Subcutaneous abdominal adipose tissue (tissue), 5 donors: ENCODE measurements around the gene TMEM63A.

Experiments used
- H3K27ac ChIP-seq: one replicate; pipeline ENCODE4 v1.7.0; 2013; ENCODE audit warnings: low read depth, mild to moderate bottlenecking, inconsistent platforms, low read length, moderate library complexity
- H3K27me3 ChIP-seq, 5 donors: one replicate each; pipeline ENCODE4 v1.7.0; 2013; ENCODE audit warnings: low read length in 5 of 5, inconsistent platforms in 1 of 5; ENCODE audit not compliant: control insufficient read depth in 5 of 5, insufficient read depth in 4 of 5
- H3K36me3 ChIP-seq, 5 donors: one replicate each; pipeline ENCODE4 v1.7.0; 2013; ENCODE audit warnings: low read length in 5 of 5; ENCODE audit not compliant: control insufficient read depth in 5 of 5, insufficient read depth in 5 of 5
- H3K4me1 ChIP-seq, 5 donors: one replicate each; pipeline ENCODE4 v1.7.0; 2013; ENCODE audit warnings: low read length in 5 of 5, mild to moderate bottlenecking in 3 of 5, moderate library complexity in 1 of 5; ENCODE audit not compliant: control insufficient read depth in 5 of 5, insufficient read depth in 5 of 5
- H3K4me3 ChIP-seq, 5 donors: one replicate each; pipeline ENCODE4 v1.7.0; 2013; ENCODE audit warnings: low read length in 5 of 5, low read depth in 1 of 5
- H3K9ac ChIP-seq, 5 donors: one replicate each; pipeline ENCODE4 v1.7.0; 2013; ENCODE audit warnings: low read length in 5 of 5, mild to moderate bottlenecking in 4 of 5, moderate library complexity in 3 of 5
- H3K9me3 ChIP-seq, 5 donors: one replicate each; pipeline ENCODE4 v1.7.0; 2013; ENCODE audit warnings: low read length in 5 of 5; ENCODE audit not compliant: control insufficient read depth in 5 of 5
- donor health status: healthy.
- donor health status: healthy.
- donor health status: healthy.
- donor health status: healthy.
- donor health status: healthy.

TMEM63A gene

GRCh38 chr1:225825078-225825477 lies 57.1 kb downstream of the TMEM63A start:
- Histone ChIP-seq H3K9me3 (no peaks in the 10 kb centered on the region), H3K36me3 (peaks cover 3 to 39% (median 27%) of the 10 kb centered on the region in 5 donors), H3K4me3 (peak overlapping the region in 1 of 5 donors; percentile 22), H3K4me1 (peaks cover 13 to 66% (median 63%) of the 10 kb centered on the region in 5 donors), H3K27me3 (no peaks in the 10 kb centered on the region), H3K9ac (peak overlapping the region in 3 of 5 donors; percentile 4 to 44 (median 5)), H3K27ac (peak overlapping the region; percentile 84)

GRCh38 chr1:225824533-225824941 lies 57.6 kb downstream of the TMEM63A start:
- H3K4me1 ChIP-seq: peaks cover 13 to 71% (median 65%) of the 10 kb centered on the region in 5 donors
- no peaks in the 10 kb centered on the region for H3K9me3 ChIP-seq
- H3K27ac ChIP-seq: peak overlapping the region; percentile 84
- no peaks in the 10 kb centered on the region for H3K27me3 ChIP-seq
- H3K36me3 ChIP-seq: peaks cover 3 to 33% (median 24%) of the 10 kb centered on the region in 5 donors
- no peak overlapping the region for H3K4me3 ChIP-seq
- peak overlapping the region in 1 of 5 donors; percentile 2 for H3K9ac ChIP-seq

GRCh38 chr1:225823811-225824261 lies 58.3 kb downstream of the TMEM63A start:
- Histone ChIP-seq H3K36me3 (peaks cover 3 to 26% (median 17%) of the 10 kb centered on the region in 5 donors), H3K27ac (peak overlapping the region; percentile 84), H3K9me3 (no peaks in the 10 kb centered on the region), H3K9ac (peak overlapping the region in 1 of 5 donors; percentile 19), H3K4me3 (no peak overlapping the region), H3K27me3 (no peaks in the 10 kb centered on the region), H3K4me1 (peaks cover 11 to 75% (median 64%) of the 10 kb centered on the region in 5 donors)

GRCh38 chr1:225822655-225823403 lies 59.4 kb downstream of the TMEM63A start:
- Histone ChIP-seq H3K9me3 (no peaks in the 10 kb centered on the region), H3K36me3 (peaks cover 3 to 23% (median 13%) of the 10 kb centered on the region in 5 donors), H3K4me1 (peaks cover 11 to 85% (median 73%) of the 10 kb centered on the region in 5 donors), H3K27me3 (no peaks in the 10 kb centered on the region), H3K27ac (peak overlapping the region; percentile 84), H3K9ac (peak overlapping the region in 1 of 5 donors; percentile 28), H3K4me3 (no peak overlapping the region)

GRCh38 chr1:225820522-225821120 lies 61.6 kb downstream of the TMEM63A start:
- peaks cover 26 to 87% (median 74%) of the 10 kb centered on the region in 5 donors for H3K4me1 ChIP-seq
- no peak overlapping the region for H3K4me3 ChIP-seq
- peak overlapping the region; percentile 91 for H3K27ac ChIP-seq
- no peak overlapping the region for H3K9ac ChIP-seq
- H3K9me3 ChIP-seq: no peaks in the 10 kb centered on the region
- peaks cover 0 to 3% (median 0%) of the 10 kb centered on the region in 5 donors for H3K27me3 ChIP-seq
- H3K36me3 ChIP-seq: peaks cover 2 to 19% (median 13%) of the 10 kb centered on the region in 5 donors

- Histone ChIP-seq H3K36me3 (peaks cover 2 to 19% (median 13%) of the 10 kb centered on the region in 5 donors), H3K27ac (peak overlapping the region; percentile 91), H3K9me3 (no peaks in the 10 kb centered on the region), H3K4me1 (peaks cover 23 to 87% (median 74%) of the 10 kb centered on the region in 5 donors), H3K4me3 (no peak overlapping the region), H3K9ac (peak overlapping the region in 3 of 5 donors; percentile 55 to 58 (median 57)), H3K27me3 (peaks cover 0 to 3% (median 0%) of the 10 kb centered on the region in 5 donors)
Observed at GRCh38 chr1:225819346-225820192, 62.6 kb downstream of the TMEM63A start.

GRCh38 chr1:225818229-225818628 lies 64.0 kb downstream of the TMEM63A start:
- peaks cover 2 to 14% (median 6%) of the 10 kb centered on the region in 5 donors for H3K36me3 ChIP-seq
- H3K9me3 ChIP-seq: no peaks in the 10 kb centered on the region
- H3K27ac ChIP-seq: peak overlapping the region; percentile 91
- peak overlapping the region; percentile 46 to 71 (median 61) for H3K9ac ChIP-seq
- peaks cover 0 to 3% (median 0%) of the 10 kb centered on the region in 5 donors for H3K27me3 ChIP-seq
- peaks cover 33 to 87% (median 74%) of the 10 kb centered on the region in 5 donors for H3K4me1 ChIP-seq
- H3K4me3 ChIP-seq: peak overlapping the region in 1 of 5 donors; percentile 37

GRCh38 chr1:225817611-225818061 lies 64.5 kb downstream of the TMEM63A start:
- Histone ChIP-seq H3K36me3 (peaks cover 2 to 10% (median 3%) of the 10 kb centered on the region in 5 donors), H3K4me1 (peaks cover 38 to 88% (median 77%) of the 10 kb centered on the region in 5 donors), H3K9me3 (no peaks in the 10 kb centered on the region), H3K4me3 (peak overlapping the region; percentile 1 to 39 (median 34)), H3K9ac (peak overlapping the region; percentile 48 to 97 (median 69)), H3K27ac (peak overlapping the region; percentile 91), H3K27me3 (peaks cover 0 to 3% (median 0%) of the 10 kb centered on the region in 5 donors)
